ENCODE data around the gene ZNF423. TPM values are rescaled to one million over a fixed set of nuclear protein-coding genes. Genes with fewer than 3 reads are reported as not detected.

ZNF423 gene
- total RNA-seq, 4 donors from 2014 or later, result 6.6 to 22.9 (median 8.6) TPM

GRCh38 chr16:49896447-49896964 is 40.6 kb upstream of the ZNF423 start:
- ATAC-seq (ENCODE audit: low FRiP score) (no peak), DNase-seq (ENCODE audit: low spot score) (no peak)
- TF ChIP-seq CTCF (IDR thresholded peaks at IDR 0.05), result no peak

GRCh38 chr16:49890876-49891275 is 35.0 kb upstream of the ZNF423 start:
- no peak for TF ChIP-seq CTCF (IDR thresholded peaks at IDR 0.05)
- ATAC-seq (ENCODE audit: low FRiP score), result no peak
- DNase-seq (ENCODE audit: low spot score), result no peak

GRCh38 chr16:49889725-49890397 is 33.9 kb upstream of the ZNF423 start:
- TF ChIP-seq CTCF (IDR thresholded peaks at IDR 0.05), result no peak
- no peak for ATAC-seq (ENCODE audit: low FRiP score)
- DNase-seq (ENCODE audit: low spot score), result no peak

GRCh38 chr16:49886554-49887094 is 30.7 kb upstream of the ZNF423 start:
- no peak for ATAC-seq (ENCODE audit: low FRiP score)
- DNase-seq (ENCODE audit: low spot score), result no peak
- TF ChIP-seq CTCF (IDR thresholded peaks at IDR 0.05), result no peak

GRCh38 chr16:49884033-49885015 is 28.4 kb upstream of the ZNF423 start:
- TF ChIP-seq CTCF (IDR thresholded peaks at IDR 0.05), result no peak
- ATAC-seq (ENCODE audit: low FRiP score) (no peak), DNase-seq (ENCODE audit: low spot score) (no peak)

GRCh38 chr16:49883076-49884014 is 27.4 kb upstream of the ZNF423 start:
- no peak for TF ChIP-seq CTCF (IDR thresholded peaks at IDR 0.05)
- ATAC-seq (ENCODE audit: low FRiP score) (no peak), DNase-seq (ENCODE audit: low spot score) (no peak)
